K562 (cell line): Measurements from ENCODE around the gene DHRS7C. TPM values are rescaled to one million over a fixed set of nuclear protein-coding genes. Genes with fewer than 3 reads are reported as not detected.

Experiments
- ATAC-seq: fragments of 200-7000 bp; cut with Tn5 transposase; 3 replicates; pipeline ENCODE4 v1.9.1; 2020; ENCODE audit warnings: moderate library complexity
- BruUV-seq: library from RNA; stranded (reverse); fragments of 400-500 nt; replicated peaks from 2 replicates; lab custom pipeline; 2021; lab: Mats Ljungman, UMichigan
- CTCF ChIA-PET: fragments of 300-600 bp; formaldehyde crosslinking; extraction: SDS; loops from one replicate; lab custom pipeline; 2021; ENCODE audit warnings: low intra/inter-chr PET ratio; lab: Yijun Ruan, JAX
- POLR2A ChIA-PET: fragments of 300-600, 350-650 bp; sonication (Branson Sonifier 250); formaldehyde crosslinking; extraction: SDS; loops from one replicate; lab custom pipeline; 2021; ENCODE audit warnings: antibody characterized with exemption, inconsistent platforms; lab: Yijun Ruan, JAX
- DNase-seq, 4 experiments: peaks; one replicate each; pipeline versions ENCODE4 v3.0.0 to v3.0.0-alpha.2; 2011 to 2018; ENCODE audit warnings: low spot score in 3 of 4, mixed read lengths in 3 of 4; ENCODE audit errors: extremely low read depth in 1 of 4
- FAIRE-seq: peaks from 2 replicates; lab custom pipeline; 2011; peaks lifted over from hg19 to GRCh38; lab: Jason Lieb, UNC
- H2AFZ ChIP-seq: 2 replicates; pipeline ENCODE4 v1.6.0; 2011; ENCODE audit warnings: low read depth, low read length, control low read depth, inconsistent platforms
- H3K27ac ChIP-seq: fragments of 200-600 bp; 3 replicates; pipeline ENCODE4 v1.8.0; 2011; ENCODE audit warnings: low read depth, mild to moderate bottlenecking, control low read depth, inconsistent platforms, low read length, moderate library complexity, mixed read lengths; ENCODE audit errors: extremely low read depth
- H3K27me3 ChIP-seq, 2 experiments: fragments of 300-600 bp in 1 of 2; 2 replicates in 1 of 2; 3 replicates in 1 of 2; pipeline versions ENCODE4 v1.6.0 to v1.8.0; 2011; ENCODE audit warnings: inconsistent platforms in 2 of 2, low read length in 2 of 2, mild to moderate bottlenecking in 1 of 2, mixed read lengths in 1 of 2, moderate library complexity in 1 of 2; ENCODE audit not compliant: control insufficient read depth in 2 of 2, insufficient read depth in 2 of 2
- H3K36me3 ChIP-seq: fragments of 300-600 bp; 3 replicates; pipeline ENCODE4 v1.8.0; 2011; ENCODE audit warnings: mild to moderate bottlenecking, low read length, inconsistent platforms; ENCODE audit not compliant: control insufficient read depth, insufficient read depth
- H3K4me1 ChIP-seq, 2 experiments: fragments of 200-600 bp in 1 of 2; replicated peaks in 1 of 2; 2 replicates in 1 of 2; 3 replicates in 1 of 2; pipeline versions ENCODE4 v1.5.1 to v1.8.0; 2011; ENCODE audit warnings: inconsistent platforms in 2 of 2, low read length in 2 of 2, mild to moderate bottlenecking in 1 of 2, mixed read lengths in 1 of 2, moderate library complexity in 1 of 2; ENCODE audit not compliant: control insufficient read depth in 2 of 2, insufficient read depth in 2 of 2
- H3K4me2 ChIP-seq: 2 replicates; pipeline ENCODE4 v1.6.1; 2011; ENCODE audit warnings: low read length, control low read depth, inconsistent platforms, mixed read lengths; ENCODE audit not compliant: insufficient read depth
- H3K4me3 ChIP-seq: fragments of 200-600 bp; sonication (generic), shearing (Covaris generic); 2 replicates; pipeline ENCODE4 v1.5.1; 2016; ENCODE audit warnings: control low read depth, inconsistent platforms
- H3K79me2 ChIP-seq: fragments of 200-600 bp; 3 replicates; pipeline ENCODE4 v1.8.0; 2011; ENCODE audit warnings: low read length, inconsistent platforms; ENCODE audit not compliant: control insufficient read depth, insufficient read depth
- H3K9ac ChIP-seq, 2 experiments: 2 replicates each; pipeline versions ENCODE4 v1.6.0 to v1.6.1; 2011; ENCODE audit warnings: low read depth in 2 of 2, low read length in 2 of 2, control low read depth in 1 of 2, inconsistent platforms in 1 of 2, mild to moderate bottlenecking in 1 of 2, mixed read lengths in 1 of 2; ENCODE audit not compliant: insufficient read depth in 1 of 2
- H3K9me1 ChIP-seq: one replicate; pipeline ENCODE4 v1.6.0; 2011; ENCODE audit warnings: inconsistent platforms, mild to moderate bottlenecking, low read length, moderate library complexity; ENCODE audit not compliant: control insufficient read depth, insufficient read depth
- H3K9me3 ChIP-seq: replicated peaks from 2 replicates; pipeline ENCODE4 v1.5.1; 2011; ENCODE audit warnings: low read depth, low read length, inconsistent platforms; ENCODE audit not compliant: control insufficient read depth, insufficient read depth
- H4K20me1 ChIP-seq: replicated peaks from 2 replicates; pipeline ENCODE4 v1.6.1; 2011; ENCODE audit warnings: low read length, inconsistent platforms, mixed read lengths; ENCODE audit not compliant: control insufficient read depth, insufficient read depth
- BCL6 ChIP-seq: fragments of 250-450 bp; sonication (Bioruptor Pico); IDR thresholded peaks from 2 replicates; pipeline ENCODE4 v1.4.0; 2020
- BRF2 ChIP-seq: IDR thresholded peaks from 3 replicates; pipeline ENCODE4 v1.6.1; 2011; ENCODE audit warnings: borderline replicate concordance, mild to moderate bottlenecking; ENCODE audit not compliant: insufficient read length, insufficient read depth
- FOS ChIP-seq: IDR thresholded peaks from 3 replicates; pipeline ENCODE4 v1.6.1; 2011; ENCODE audit not compliant: insufficient read length; ENCODE audit errors: extremely low read depth
- HMGN3 ChIP-seq: IDR thresholded peaks from 2 replicates; pipeline ENCODE4 v1.6.1; 2011; ENCODE audit warnings: borderline replicate concordance, low read depth, mild to moderate bottlenecking, mixed read lengths, low read length; ENCODE audit not compliant: insufficient read length; ENCODE audit errors: extremely low read depth
- HMGXB4 ChIP-seq: sonication (generic); formaldehyde crosslinking; IDR thresholded peaks from 2 replicates; pipeline ENCODE4 v1.8.1; 2023; ENCODE audit warnings: mild to moderate bottlenecking, missing genetic modification reagents
- KDM1A ChIP-seq, 2 experiments: fragments of 450-650 bp; IDR thresholded peaks; 2 replicates each; pipeline ENCODE4 v1.6.1; 2016; ENCODE audit warnings: mild to moderate bottlenecking in 2 of 2
- MIER1 ChIP-seq: fragments of 450-650 bp; IDR thresholded peaks from 2 replicates; pipeline ENCODE4 v1.6.1; 2016; ENCODE audit warnings: antibody characterized with exemption, mild to moderate bottlenecking, low read depth
- NR2F6 ChIP-seq: fragments of 450-650 bp; formaldehyde crosslinking; IDR thresholded peaks from 2 replicates; pipeline ENCODE4 v1.4.0; 2020; ENCODE audit warnings: mild to moderate bottlenecking
- RFX7 ChIP-seq: fragments of 250-450 bp; sonication (Bioruptor Pico); IDR thresholded peaks from 2 replicates; pipeline ENCODE4 v1.5.1; 2021; ENCODE audit warnings: mild to moderate bottlenecking
- ZNF239 ChIP-seq: fragments of 250-450 bp; sonication (Bioruptor Pico); IDR thresholded peaks from 2 replicates; pipeline ENCODE4 v1.4.0; 2020; ENCODE audit warnings: mild to moderate bottlenecking
- ZNF277 ChIP-seq: fragments of 250-450 bp; sonication (Bioruptor Pico); IDR thresholded peaks from 2 replicates; pipeline ENCODE4 v1.8.0; 2022; ENCODE audit warnings: inconsistent platforms, mild to moderate bottlenecking, moderate library complexity, borderline replicate concordance
- ZNF324 ChIP-seq: fragments of 250-450 bp; sonication (Bioruptor Pico); IDR thresholded peaks from 2 replicates; pipeline ENCODE4 v1.4.0; 2020; ENCODE audit warnings: mild to moderate bottlenecking
- ZNF586 ChIP-seq: fragments of 450-650 bp; formaldehyde crosslinking; conservative IDR thresholded peaks from 2 replicates; pipeline ENCODE4 v1.4.0; 2020; ENCODE audit warnings: mild to moderate bottlenecking, moderate library complexity
- ZNF740 ChIP-seq, 3 experiments: fragments of 200-800 bp in 1 of 3; sonication (Bioruptor generic) in 1 of 3; sonication (generic) in 1 of 3; formaldehyde crosslinking in 1 of 3; IDR thresholded peaks; 2 replicates each; pipeline versions ENCODE4 v1.6.1 to v1.8.0; 2016 to 2022; ENCODE audit warnings: mild to moderate bottlenecking in 2 of 3, missing compliant biosample characterization in 2 of 3, missing genetic modification characterization in 2 of 3, missing genetic modification reagents in 1 of 3
- ZNF780A ChIP-seq: fragments of 250-450 bp; sonication (Bioruptor Pico); IDR thresholded peaks from 2 replicates; pipeline ENCODE4 v1.5.0; 2021; ENCODE audit warnings: mild to moderate bottlenecking
- WGBS: fragments of 100-300 bp; shearing (Covaris generic); methylation state at CpG from one replicate; pipeline ENCODE4 v1.1.6; 2016; ENCODE audit warnings: low coverage, mixed read lengths; ENCODE audit not compliant: insufficient coverage; ENCODE audit errors: missing lambda C conversion rate; 5-methylcytosine and 5-hydroxymethylcytosine counted together
- in situ Hi-C: fragments of 300-500 bp; cut with MboI; formaldehyde crosslinking; loops from 4 replicates; pipeline ENCODE4 v1.15.0; 2018; ENCODE audit warnings: inconsistent platforms, mixed read lengths
- intact Hi-C: fragments of 100-400 bp; cut with micrococcal nuclease; formaldehyde crosslinking; loops from 2 replicates; pipeline ENCODE4 v1.14.2; 2022
- polyA plus RNA-seq, 8 experiments: library from polyadenylated mRNA; depleted of rRNA in 4 of 8; stranded (reverse) in 5 of 8; unstranded in 3 of 8; fragments of >200 nt; fragmentation: Nextera tagmentation in 2 of 8; fragmentation: Illumina TruSeq in 1 of 8; extraction: Ambion mirVana in 2 of 8; extraction: Trizol in 1 of 8; gene quantifications; 2 replicates each; pipeline versions ENCODE4 v1.2.1 to v1.2.3, GENCODE V29; 2011 to 2014; ENCODE audit warnings: inconsistent platforms in 1 of 8, missing spikeins in 1 of 8
- total RNA-seq, 7 experiments: library from RNA; depleted of rRNA in 6 of 7; stranded (reverse); fragments of >200 nt in 6 of 7; fragmentation: Illumina TruSeq in 2 of 7; extraction: Trizol in 2 of 7; gene quantifications; 2 replicates each; pipeline versions ENCODE4 v1.2.1 to v1.2.3, GENCODE V29; 2011 to 2021; ENCODE audit warnings: low replicate concordance in 1 of 7

Gene DHRS7C
- total and polyA plus RNA-seq, 9 of the 15 experiments (the other 6 are each of a cell fraction or from before 2014, with no cell fraction given), result not detected

- DNase-seq, result no peak
- no peak overlapping the region for H2AFZ ChIP-seq
- no peaks in the 10 kb centered on the region for H3K9me1 ChIP-seq
- no peak overlapping the region for H3K27ac ChIP-seq
- FAIRE-seq, result no peak
- H3K9ac ChIP-seq, result no peak overlapping the region
- 0% methylated on average over 4 of the region's 4 CpGs for WGBS
- H3K79me2 ChIP-seq, result no peaks in the 10 kb centered on the region
- H3K4me2 ChIP-seq, result no peak overlapping the region
- no peaks in the 10 kb centered on the region for H3K36me3 ChIP-seq
- H3K9me3 ChIP-seq, result no peaks in the 10 kb centered on the region
- H3K27me3 ChIP-seq, result peaks cover 0 to 5% of the 10 kb centered on the region in 2 experiments; a peak in 1 of 5 replicates
- no peak for ATAC-seq
- intact Hi-C loops, result no loop called here
- H4K20me1 ChIP-seq, result no peaks in the 10 kb centered on the region
- TF ChIP-seq BRF2 (no peak), FOS (no peak), ZNF586 (CRISPR knock-in tag) (no peak), ZNF324 (CRISPR knock-in tag) (no peak), MIER1 (no peak), ZNF277 (CRISPR knock-in tag) (no peak), ZNF780A (CRISPR knock-in tag) (no peak), ZNF239 (CRISPR knock-in tag) (no peak), NR2F6 (no peak), ZNF740 (CRISPR knock-in tag; IDR thresholded peaks at IDR 0.05) (no peak), ZNF740 (tag; IDR thresholded peaks at IDR 0.05) (no peak), RFX7 (CRISPR knock-in tag) (no peak), HMGXB4 (no peak), HMGN3 (no peak), BCL6 (no peak), KDM1A (IDR thresholded peaks at IDR 0.05) (no peak)
- TF ChIP-seq, all 486 proteins: peak for 0
- in situ Hi-C loops, result no loop called here
- BruUV-seq, result no TSS peak
- CTCF ChIA-PET, result no interaction called here
- Histone ChIP-seq H3K4me1 (no peaks in the 10 kb centered on the region), H3K4me3 (no peak overlapping the region)
- POLR2A ChIA-PET, result no interaction called here
Observed at GRCh38 chr17:9802697-9803096, 11.3 kb upstream of the DHRS7C start.
